Adrenal gland (tissue), 5 donors: ENCODE results near the gene LINGO4.

Experiments used
- POLR2A ChIP-seq, 2 donors: fragments of 450-650 bp; IDR thresholded peaks; one replicate each; pipeline ENCODE4 v1.6.1; 2017; ENCODE audit warnings: antibody characterized with exemption in 2 of 2, mild to moderate bottlenecking in 2 of 2, moderate library complexity in 1 of 2
- TF ChIP-seq, protein P1 (sequence below), 6 experiments: fragments of 450-650 bp in 4 of 6; fragments of 200-600 bp in 2 of 6; sonication (generic) in 1 of 6; IDR thresholded peaks; 1 replicate in 5 of 6; 2 replicates in 1 of 6; pipeline versions ENCODE4 v1.5.1 to v1.8.0; 2016 to 2021; ENCODE audit warnings: antibody characterized with exemption in 6 of 6, mild to moderate bottlenecking in 2 of 6, moderate library complexity in 1 of 6
- donor health status: DM: no; HTN: no; CAD: no.

DNA sequence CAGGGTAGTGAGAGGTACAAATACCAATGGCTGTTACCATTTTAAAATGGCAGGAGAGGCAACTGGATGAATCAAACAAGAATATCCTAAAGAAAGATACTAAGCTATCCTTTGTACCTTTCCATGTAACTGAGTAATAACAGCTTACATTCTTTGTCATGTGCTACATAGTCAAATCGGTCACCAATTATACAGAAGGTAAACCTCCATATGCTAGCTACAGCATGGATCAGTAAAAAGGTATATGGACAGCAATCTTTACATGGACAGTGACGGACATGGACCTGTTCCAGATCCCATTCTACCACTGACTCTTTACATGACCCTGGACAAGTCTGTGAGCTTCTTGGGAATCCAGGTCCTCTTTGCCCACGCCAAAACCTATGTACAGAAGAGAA, 28.6 kb downstream of the LINGO4 start:
- TF ChIP-seq, protein P1, sequence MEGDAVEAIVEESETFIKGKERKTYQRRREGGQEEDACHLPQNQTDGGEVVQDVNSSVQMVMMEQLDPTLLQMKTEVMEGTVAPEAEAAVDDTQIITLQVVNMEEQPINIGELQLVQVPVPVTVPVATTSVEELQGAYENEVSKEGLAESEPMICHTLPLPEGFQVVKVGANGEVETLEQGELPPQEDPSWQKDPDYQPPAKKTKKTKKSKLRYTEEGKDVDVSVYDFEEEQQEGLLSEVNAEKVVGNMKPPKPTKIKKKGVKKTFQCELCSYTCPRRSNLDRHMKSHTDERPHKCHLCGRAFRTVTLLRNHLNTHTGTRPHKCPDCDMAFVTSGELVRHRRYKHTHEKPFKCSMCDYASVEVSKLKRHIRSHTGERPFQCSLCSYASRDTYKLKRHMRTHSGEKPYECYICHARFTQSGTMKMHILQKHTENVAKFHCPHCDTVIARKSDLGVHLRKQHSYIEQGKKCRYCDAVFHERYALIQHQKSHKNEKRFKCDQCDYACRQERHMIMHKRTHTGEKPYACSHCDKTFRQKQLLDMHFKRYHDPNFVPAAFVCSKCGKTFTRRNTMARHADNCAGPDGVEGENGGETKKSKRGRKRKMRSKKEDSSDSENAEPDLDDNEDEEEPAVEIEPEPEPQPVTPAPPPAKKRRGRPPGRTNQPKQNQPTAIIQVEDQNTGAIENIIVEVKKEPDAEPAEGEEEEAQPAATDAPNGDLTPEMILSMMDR (IDR thresholded peaks at IDR 0.05): no peak
- TF ChIP-seq POLR2A (IDR thresholded peaks at IDR 0.05): no peak
